ENCODE results near the gene PLXNA2. TPM values are rescaled to one million over a fixed set of nuclear protein-coding genes. Genes with fewer than 3 reads are reported as not detected.

PLXNA2 gene
- total RNA-seq, 1 donor from 2014 or later, result 0.08 TPM

DNA sequence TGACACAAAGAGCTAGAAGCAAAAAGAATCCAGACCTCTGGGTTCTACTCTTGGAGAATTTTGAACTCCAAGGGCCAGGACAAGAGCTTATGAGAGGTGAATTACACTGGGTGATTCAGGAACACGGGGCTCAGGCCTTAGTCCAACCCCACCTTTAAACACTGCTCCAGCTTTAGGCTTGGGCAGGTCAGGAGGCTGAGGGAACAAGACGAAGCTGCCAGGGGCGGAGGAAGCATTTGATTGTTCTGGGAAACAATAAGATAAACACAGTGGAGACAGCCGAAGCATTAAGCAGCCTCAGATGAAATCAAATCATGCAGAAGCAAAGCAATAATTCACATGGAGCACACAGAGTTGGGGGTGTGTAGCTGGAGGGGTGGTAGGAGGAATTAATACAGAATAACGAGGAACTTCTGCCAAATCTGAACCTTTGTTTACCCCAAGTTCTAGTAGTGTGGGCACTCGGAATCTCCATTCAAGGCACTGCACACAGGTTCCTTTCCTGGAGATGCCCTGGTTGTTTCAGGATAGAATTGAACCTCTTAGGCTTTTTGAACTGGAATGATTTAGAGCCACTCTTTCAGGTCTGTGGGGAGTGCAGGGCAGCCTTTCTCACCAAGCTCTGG lies 93.2 kb downstream of the PLXNA2 start:
- Mint-ChIP-seq H3K27me3 (ENCODE audit: insufficient read depth) (peaks cover 5% of the 10 kb centered on the region), H3K4me1 (ENCODE audit: low read depth) (no peaks in the 10 kb centered on the region), H3K4me3 (no peak overlapping the region), H3K9me3 (no peaks in the 10 kb centered on the region), H3K36me3 (ENCODE audit: low read depth) (no peaks in the 10 kb centered on the region), H3K27ac (no peak overlapping the region)
- DNase-seq (ENCODE audit: low spot score), result no peak
- intact Hi-C loops (cut with micrococcal nuclease), result no loop called here

DNA sequence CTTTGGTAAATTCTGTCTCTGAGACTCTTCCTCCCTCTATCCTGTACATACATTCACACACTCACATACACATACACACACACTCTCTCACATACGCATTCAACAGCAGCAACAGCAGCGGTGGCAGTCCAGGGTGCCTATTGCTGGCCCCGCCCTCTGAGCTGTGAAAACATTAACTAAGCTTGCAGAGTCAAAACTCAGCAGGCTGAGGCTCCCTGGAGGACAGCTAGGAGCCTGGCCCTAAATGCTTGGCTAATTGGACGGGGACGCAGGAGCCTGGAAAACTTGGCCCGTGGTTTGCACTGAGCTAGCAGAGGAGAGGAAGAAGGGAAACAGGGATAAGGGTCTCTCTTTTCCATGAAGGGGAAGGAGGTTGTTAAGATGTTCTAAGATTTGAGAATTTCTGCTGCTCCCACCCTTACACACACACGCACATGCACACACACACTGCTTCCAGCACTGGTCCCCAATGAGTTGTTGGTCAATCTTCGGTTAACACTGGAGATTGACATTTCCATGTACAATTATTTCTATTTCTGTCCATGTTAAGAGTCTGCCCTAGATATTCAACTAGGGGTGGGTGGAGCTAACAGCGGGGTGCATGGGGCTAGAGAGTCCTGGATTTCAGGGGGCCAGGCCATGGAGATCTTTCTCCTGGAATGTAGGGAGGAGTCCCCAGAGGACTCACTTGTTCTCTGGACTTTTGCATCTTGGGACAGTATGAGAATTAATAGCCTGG lies 94.2 kb downstream of the PLXNA2 start:
- DNase-seq (ENCODE audit: low spot score), result no peak
- intact Hi-C loops (cut with micrococcal nuclease), result no loop called here

DNA sequence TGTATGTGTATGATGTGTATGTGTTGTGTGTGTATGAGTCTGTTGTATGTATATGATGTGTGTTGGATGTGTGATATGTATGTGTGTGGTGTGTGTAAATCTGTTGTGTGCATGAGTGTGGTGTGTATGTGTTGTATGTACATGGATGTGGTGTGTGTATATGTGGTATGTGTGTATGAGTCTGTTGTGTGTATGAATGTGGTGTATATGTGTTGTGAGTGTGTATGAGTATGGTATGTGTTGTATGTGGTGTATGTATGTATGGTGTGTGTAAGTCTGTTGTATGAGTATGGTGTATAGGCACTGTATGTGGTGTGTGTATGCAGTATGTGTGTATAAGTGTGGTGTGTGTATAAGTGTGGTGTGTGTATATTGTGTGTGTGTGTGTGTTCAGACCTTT lies 95.0 kb downstream of the PLXNA2 start:
- no peak for DNase-seq (ENCODE audit: low spot score)
- Mint-ChIP-seq H3K4me3 (no peak overlapping the region), H3K9me3 (no peaks in the 10 kb centered on the region), H3K36me3 (ENCODE audit: low read depth) (no peaks in the 10 kb centered on the region), H3K27me3 (ENCODE audit: insufficient read depth) (peaks cover 3% of the 10 kb centered on the region), H3K27ac (no peak overlapping the region), H3K4me1 (ENCODE audit: low read depth) (no peaks in the 10 kb centered on the region)
- intact Hi-C loops (cut with micrococcal nuclease), result no loop called here

More for the DNA sequence above, 94.2 kb downstream of the PLXNA2 start:
- Mint-ChIP-seq H3K4me1 (ENCODE audit: low read depth) (no peaks in the 10 kb centered on the region), H3K9me3 (no peaks in the 10 kb centered on the region), H3K36me3 (ENCODE audit: low read depth) (no peaks in the 10 kb centered on the region), H3K27ac (no peak overlapping the region), H3K27me3 (ENCODE audit: insufficient read depth) (peaks cover 5% of the 10 kb centered on the region), H3K4me3 (no peak overlapping the region)

DNA sequence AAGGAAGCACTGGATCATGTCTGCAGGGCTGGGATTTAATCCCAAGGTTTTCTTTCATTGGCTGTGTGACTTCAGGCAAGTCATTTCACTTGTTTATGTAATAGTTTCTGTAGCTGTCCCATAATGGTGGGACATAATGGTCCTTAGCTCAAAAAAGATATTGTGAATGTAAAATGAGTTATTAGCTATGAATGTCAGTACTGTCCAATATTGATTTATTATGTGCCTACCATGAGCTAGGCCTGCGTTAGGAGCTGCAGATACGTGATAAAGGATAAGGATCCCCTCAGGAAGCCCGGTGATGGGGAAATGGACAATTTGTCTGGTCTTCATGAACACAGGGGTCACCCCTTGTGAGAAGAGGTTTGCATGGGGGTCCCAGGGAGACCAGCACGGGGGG lies 95.8 kb downstream of the PLXNA2 start:
- no peak for DNase-seq (ENCODE audit: low spot score)
- no peak overlapping the region for H3K4me3 Mint-ChIP-seq
- intact Hi-C loops (cut with micrococcal nuclease), result no loop called here
- H3K27me3 Mint-ChIP-seq (ENCODE audit: insufficient read depth), result peaks cover 4% of the 10 kb centered on the region
- H3K4me1 Mint-ChIP-seq (ENCODE audit: low read depth), result no peaks in the 10 kb centered on the region
- no peaks in the 10 kb centered on the region for H3K9me3 Mint-ChIP-seq
- no peak overlapping the region for H3K27ac Mint-ChIP-seq
- H3K36me3 Mint-ChIP-seq (ENCODE audit: low read depth), result no peaks in the 10 kb centered on the region

DNA sequence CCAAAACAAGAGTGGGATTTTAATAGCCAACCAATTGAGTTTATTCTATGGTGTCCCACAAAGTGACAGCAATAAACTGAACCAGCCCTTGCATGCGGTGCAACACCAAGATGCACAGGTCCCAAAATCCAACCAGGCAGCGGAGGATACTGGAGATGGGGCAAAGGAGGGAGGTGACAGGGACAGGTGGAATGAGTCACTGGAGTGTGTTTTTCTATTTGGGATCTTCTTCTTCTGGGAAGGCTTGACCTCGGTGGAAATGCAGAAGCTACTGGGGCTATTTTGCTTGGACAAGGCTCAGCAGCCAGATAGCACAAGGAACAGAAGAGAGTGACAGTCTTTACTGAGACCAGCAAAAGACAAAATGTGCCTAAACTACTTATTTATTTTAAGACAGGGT lies 97.5 kb downstream of the PLXNA2 start:
- no peak for DNase-seq (ENCODE audit: low spot score)
- Mint-ChIP-seq H3K36me3 (ENCODE audit: low read depth) (no peaks in the 10 kb centered on the region), H3K4me3 (no peak overlapping the region), H3K27ac (no peak overlapping the region), H3K9me3 (no peaks in the 10 kb centered on the region), H3K4me1 (ENCODE audit: low read depth) (no peaks in the 10 kb centered on the region), H3K27me3 (ENCODE audit: insufficient read depth) (peaks cover 3% of the 10 kb centered on the region)
- intact Hi-C loops (cut with micrococcal nuclease), result no loop called here

DNA sequence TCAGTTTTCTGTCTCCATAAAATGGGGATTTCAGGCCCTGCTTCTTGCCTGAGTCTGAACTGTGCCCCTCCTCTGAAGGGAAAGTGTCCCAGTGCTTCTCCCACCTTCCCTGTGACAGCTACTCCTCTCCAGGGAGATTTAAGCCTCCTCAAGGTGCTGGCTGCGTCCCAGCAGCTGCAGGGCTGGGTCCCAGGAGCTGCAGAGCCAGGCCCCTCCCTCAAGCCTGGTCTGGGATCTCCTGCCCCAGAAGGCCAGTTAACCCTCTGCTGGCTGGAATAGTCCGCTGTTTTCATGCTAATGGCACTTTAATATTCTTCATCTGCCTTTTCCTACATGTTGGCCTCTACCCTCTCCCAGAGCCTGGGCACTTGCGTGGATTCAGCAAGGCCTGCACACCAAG lies 99.0 kb downstream of the PLXNA2 start:
- Mint-ChIP-seq H3K4me1 (ENCODE audit: low read depth) (no peaks in the 10 kb centered on the region), H3K36me3 (ENCODE audit: low read depth) (no peaks in the 10 kb centered on the region), H3K4me3 (no peak overlapping the region), H3K9me3 (no peaks in the 10 kb centered on the region), H3K27ac (no peak overlapping the region), H3K27me3 (ENCODE audit: insufficient read depth) (peaks cover 3% of the 10 kb centered on the region)
- intact Hi-C loops (cut with micrococcal nuclease), result no loop called here
- DNase-seq (ENCODE audit: low spot score), result no peak

DNA sequence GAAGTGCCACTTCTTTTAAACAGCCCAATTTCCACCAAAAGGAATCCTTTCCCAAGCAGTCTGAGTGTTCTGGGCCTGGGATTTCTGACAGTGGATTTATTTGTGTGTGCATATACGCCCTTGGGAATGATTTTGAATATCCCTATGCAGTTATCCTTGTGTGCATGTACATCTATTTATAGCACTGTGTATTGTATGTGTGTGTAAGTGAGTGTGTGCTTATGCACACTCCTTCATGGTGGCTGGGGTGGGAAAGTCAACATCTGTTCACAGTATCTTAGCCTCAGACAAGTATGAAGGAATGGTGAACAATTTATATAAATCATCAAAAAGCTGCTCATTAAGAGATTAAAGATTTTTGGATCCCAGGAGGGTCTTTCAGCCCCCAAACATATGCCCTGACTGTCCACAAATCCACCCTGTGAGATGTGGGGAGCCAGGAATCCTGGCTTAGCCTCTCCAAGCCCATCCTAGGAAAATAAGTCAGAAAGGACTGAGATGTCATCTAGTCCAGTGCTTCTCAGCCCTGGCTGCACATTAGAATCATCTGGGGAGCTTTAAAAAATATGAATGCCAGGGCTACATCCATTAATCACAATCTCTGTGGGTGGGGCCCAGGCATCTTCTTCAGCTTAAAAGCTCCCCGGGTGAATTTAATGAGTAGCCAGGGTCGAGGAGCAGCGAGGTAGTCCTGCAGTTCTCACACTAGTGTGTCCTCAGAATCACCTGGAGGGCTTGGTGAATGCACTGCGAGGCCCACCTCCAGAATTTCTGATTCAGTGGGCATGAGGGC lies 101.4 kb downstream of the PLXNA2 start:
- Mint-ChIP-seq H3K9me3 (no peaks in the 10 kb centered on the region), H3K36me3 (ENCODE audit: low read depth) (no peaks in the 10 kb centered on the region), H3K27ac (no peak overlapping the region), H3K4me3 (no peak overlapping the region), H3K4me1 (ENCODE audit: low read depth) (no peaks in the 10 kb centered on the region), H3K27me3 (ENCODE audit: insufficient read depth) (peaks cover 3% of the 10 kb centered on the region)
- no peak for DNase-seq (ENCODE audit: low spot score)
- intact Hi-C loops (cut with micrococcal nuclease), result no loop called here

DNA sequence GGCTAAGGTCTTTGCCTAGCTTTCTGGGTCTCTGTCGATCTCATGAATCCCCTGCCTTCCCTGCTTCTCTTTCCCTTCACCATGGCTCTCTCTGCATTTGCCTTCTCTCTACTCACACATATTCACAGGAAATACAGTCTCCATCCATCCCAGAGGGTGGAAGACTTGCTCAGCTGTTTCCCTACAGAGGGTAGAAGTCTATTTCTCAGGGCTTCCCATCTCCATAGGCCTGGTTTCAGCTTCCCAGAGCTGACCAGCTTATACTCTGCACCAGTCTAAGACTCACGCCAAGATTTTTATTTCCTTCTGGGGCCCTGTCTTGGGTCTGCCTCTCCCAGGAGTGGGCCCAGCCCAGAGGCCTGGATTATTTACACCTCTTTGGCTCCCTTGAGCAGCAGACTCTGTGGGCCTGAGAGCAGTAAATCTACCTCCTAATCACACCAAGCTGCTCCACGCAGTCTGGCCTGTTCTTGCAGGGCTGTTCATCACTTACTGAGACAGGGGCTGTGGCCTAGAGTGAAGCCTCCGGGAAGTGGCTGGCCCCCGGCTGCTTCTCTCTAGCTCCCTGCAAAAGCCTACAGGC lies 102.5 kb downstream of the PLXNA2 start:
- no peak for DNase-seq (ENCODE audit: low spot score)
- intact Hi-C loops (cut with micrococcal nuclease), result no loop called here
- no peak overlapping the region for H3K27ac Mint-ChIP-seq
- H3K27me3 Mint-ChIP-seq (ENCODE audit: insufficient read depth), result peaks cover 3% of the 10 kb centered on the region
- H3K36me3 Mint-ChIP-seq (ENCODE audit: low read depth), result no peaks in the 10 kb centered on the region
- H3K4me1 Mint-ChIP-seq (ENCODE audit: low read depth), result no peaks in the 10 kb centered on the region
- H3K4me3 Mint-ChIP-seq, result no peak overlapping the region
- no peaks in the 10 kb centered on the region for H3K9me3 Mint-ChIP-seq

DNA sequence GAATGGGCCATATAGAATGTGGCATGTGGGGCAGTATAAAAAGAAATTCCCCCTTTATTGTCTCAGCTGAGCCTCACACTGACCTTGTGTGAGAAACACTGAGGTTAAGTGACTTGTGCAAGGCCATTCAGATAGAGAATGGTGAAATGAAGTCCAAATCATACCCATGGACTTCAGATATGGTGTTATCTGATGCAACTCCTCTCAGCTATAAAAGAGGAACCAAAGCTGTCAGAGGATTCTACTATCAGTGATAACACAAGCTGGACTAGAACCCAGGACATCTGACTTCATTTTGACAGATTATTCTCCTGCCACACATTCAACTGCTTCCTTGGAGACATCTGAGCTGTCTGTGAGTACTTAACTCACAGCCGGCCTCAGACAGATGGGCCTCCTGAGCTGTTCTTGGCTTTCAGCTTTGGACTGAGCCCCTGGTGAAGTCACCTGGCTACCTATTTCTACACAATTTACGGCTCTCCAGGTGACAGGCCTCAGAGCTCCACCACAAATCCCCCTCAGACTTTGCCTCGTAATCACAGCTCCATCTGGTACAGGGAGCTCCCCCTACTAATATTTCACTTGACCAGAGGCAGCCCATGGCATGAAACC lies 104.6 kb downstream of the PLXNA2 start:
- Mint-ChIP-seq H3K27ac (no peak overlapping the region), H3K36me3 (ENCODE audit: low read depth) (no peaks in the 10 kb centered on the region), H3K9me3 (no peaks in the 10 kb centered on the region), H3K27me3 (ENCODE audit: insufficient read depth) (peaks cover 2% of the 10 kb centered on the region), H3K4me1 (ENCODE audit: low read depth) (no peaks in the 10 kb centered on the region), H3K4me3 (no peak overlapping the region)
- intact Hi-C loops (cut with micrococcal nuclease), result no loop called here
- DNase-seq (ENCODE audit: low spot score), result no peak

DNA sequence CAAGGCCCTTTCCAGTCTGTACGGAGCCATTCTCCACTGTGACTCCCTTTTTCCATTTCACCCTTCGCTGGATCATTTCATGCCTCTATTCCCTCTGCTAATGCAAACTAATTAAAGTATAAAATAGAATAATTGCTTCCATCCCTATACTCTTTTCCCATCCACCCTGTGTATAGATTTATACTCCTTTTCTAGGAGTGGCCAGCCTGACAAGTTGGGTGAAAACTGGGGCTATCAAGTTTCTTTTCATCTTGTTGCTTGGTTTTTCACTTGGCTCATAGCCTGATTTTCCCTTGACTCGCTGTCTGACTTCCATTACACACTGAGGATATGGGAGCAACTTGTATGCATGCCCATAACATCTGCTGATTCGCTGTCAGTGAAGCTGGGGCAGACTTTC lies 107.0 kb downstream of the PLXNA2 start:
- no peaks in the 10 kb centered on the region for H3K9me3 Mint-ChIP-seq
- intact Hi-C loops (cut with micrococcal nuclease), result no loop called here
- no peak for DNase-seq (ENCODE audit: low spot score)
- H3K4me1 Mint-ChIP-seq (ENCODE audit: low read depth), result no peaks in the 10 kb centered on the region
- H3K27me3 Mint-ChIP-seq (ENCODE audit: insufficient read depth), result peaks cover 4% of the 10 kb centered on the region
- no peaks in the 10 kb centered on the region for H3K36me3 Mint-ChIP-seq (ENCODE audit: low read depth)
- H3K27ac Mint-ChIP-seq, result no peak overlapping the region
- H3K4me3 Mint-ChIP-seq, result no peak overlapping the region

DNA sequence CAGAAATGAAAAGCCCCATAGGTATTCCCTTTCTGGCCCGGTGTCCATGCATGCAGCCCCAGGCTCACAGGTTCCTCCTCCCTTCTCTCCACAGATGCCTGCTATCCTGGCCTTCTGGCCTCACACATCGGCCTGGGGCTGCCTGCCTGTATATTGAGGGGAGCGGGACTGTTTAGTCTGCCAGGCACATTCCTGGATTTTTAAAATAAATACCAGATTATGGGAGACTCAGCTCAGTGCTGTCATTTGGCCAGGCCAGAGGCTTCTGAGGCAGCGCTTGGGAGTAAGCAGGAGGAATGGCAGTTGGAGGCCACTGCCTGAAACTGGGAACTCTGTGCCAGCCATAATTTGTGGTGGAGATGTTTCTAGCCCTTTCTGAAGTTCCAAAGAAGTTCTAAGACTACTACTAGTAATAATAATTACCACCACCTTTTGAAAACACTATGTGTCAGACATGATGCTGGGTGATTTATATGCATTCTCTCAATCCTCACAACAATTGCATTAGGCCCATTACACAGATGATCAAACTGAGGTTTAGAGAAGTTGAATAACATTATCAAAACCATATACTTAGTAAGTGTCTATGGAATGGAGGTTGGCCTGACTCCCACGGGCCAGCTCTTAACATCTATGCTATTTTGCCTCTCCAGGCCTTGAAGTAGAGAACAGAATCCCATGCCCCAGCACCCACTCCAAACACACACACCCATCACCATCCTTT lies 107.6 kb downstream of the PLXNA2 start:
- Mint-ChIP-seq H3K9me3 (no peaks in the 10 kb centered on the region), H3K27me3 (ENCODE audit: insufficient read depth) (peaks cover 6% of the 10 kb centered on the region), H3K4me3 (no peak overlapping the region), H3K36me3 (ENCODE audit: low read depth) (no peaks in the 10 kb centered on the region), H3K27ac (no peak overlapping the region), H3K4me1 (ENCODE audit: low read depth) (no peaks in the 10 kb centered on the region)
- DNase-seq (ENCODE audit: low spot score), result no peak
- intact Hi-C loops (cut with micrococcal nuclease), result loop anchor here (1.0 kb wide), 1 partner anchor 109 kb away; no protein-coding TSS in a partner anchor

DNA sequence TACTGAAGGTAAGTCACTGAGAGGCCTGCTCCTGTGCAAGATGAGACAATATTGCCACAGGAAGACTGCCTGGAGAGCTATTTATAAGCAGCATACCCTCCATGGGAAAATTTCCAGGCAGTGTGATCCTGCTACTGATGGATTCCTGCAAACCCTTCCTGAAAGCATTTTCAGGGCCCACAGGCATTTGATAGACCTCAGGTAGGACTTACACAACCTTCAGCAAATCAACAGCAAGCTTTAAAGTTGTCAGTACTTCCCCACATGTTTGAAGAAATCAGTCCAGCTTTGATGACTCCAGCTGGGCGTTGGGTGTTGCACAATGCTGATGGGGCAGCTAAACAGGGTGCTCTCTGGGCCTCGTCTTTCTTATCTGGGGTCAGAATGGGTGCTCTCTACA lies 108.8 kb downstream of the PLXNA2 start:
- intact Hi-C loops (cut with micrococcal nuclease), result no loop called here
- no peak for DNase-seq (ENCODE audit: low spot score)
- H3K27ac Mint-ChIP-seq, result no peak overlapping the region
- no peaks in the 10 kb centered on the region for H3K9me3 Mint-ChIP-seq
- H3K36me3 Mint-ChIP-seq (ENCODE audit: low read depth), result no peaks in the 10 kb centered on the region
- no peaks in the 10 kb centered on the region for H3K4me1 Mint-ChIP-seq (ENCODE audit: low read depth)
- H3K27me3 Mint-ChIP-seq (ENCODE audit: insufficient read depth), result peaks cover 13% of the 10 kb centered on the region
- no peak overlapping the region for H3K4me3 Mint-ChIP-seq

All from activated T-helper 1 cell treated with anti-CD3 and anti-CD28 coated beads, Interleukin-12 subunit alpha, Interleukin-12 subunit beta, Interleukin-2, Interleukin-4 antibody, amounts not matched to agents 30 ng/mL and 10 ng/mL and 1 ng/mL, durations not matched to agents 14 hours and 24 hours and 36 hours (primary cell).